Mesendoderm (in vitro differentiated cells): Measurements from ENCODE around the gene HOXC13.

Source experiments
- DNase-seq: peaks from one replicate; pipeline ENCODE4 v3.0.0; 2013
- H2AK5ac ChIP-seq: 2 replicates; pipeline ENCODE4 v1.6.1; 2013; ENCODE audit warnings: low read length, inconsistent platforms
- H2BK120ac ChIP-seq: 2 replicates; pipeline ENCODE4 v1.6.1; 2013; ENCODE audit warnings: low read depth, mild to moderate bottlenecking, low read length, moderate library complexity, mixed read lengths
- H2BK15ac ChIP-seq: replicated peaks from 2 replicates; pipeline ENCODE4 v1.6.1; 2013; ENCODE audit warnings: low read depth, mild to moderate bottlenecking, moderate library complexity
- H2BK5ac ChIP-seq: 2 replicates; pipeline ENCODE4 v1.6.1; 2013; ENCODE audit warnings: low read length, inconsistent platforms
- H3K18ac ChIP-seq: 2 replicates; pipeline ENCODE4 v1.6.1; 2013; ENCODE audit warnings: mild to moderate bottlenecking, low read length, mixed read lengths
- H3K23ac ChIP-seq: one replicate; pipeline ENCODE4 v1.6.1; 2013; ENCODE audit warnings: low read length
- H3K27ac ChIP-seq: 2 replicates; pipeline ENCODE4 v1.5.1; 2013; ENCODE audit warnings: low read depth, mild to moderate bottlenecking, inconsistent platforms, low read length, moderate library complexity
- H3K27me3 ChIP-seq: 2 replicates; pipeline ENCODE4 v1.6.1; 2013; ENCODE audit warnings: low read length, control low read depth, mild to moderate bottlenecking, inconsistent platforms; ENCODE audit not compliant: insufficient read depth, poor library complexity
- H3K36me3 ChIP-seq: 2 replicates; pipeline ENCODE4 v1.6.1; 2013; ENCODE audit warnings: low read length, inconsistent platforms; ENCODE audit not compliant: control insufficient read depth, insufficient read depth
- H3K4ac ChIP-seq: one replicate; pipeline ENCODE4 v1.6.1; 2013; ENCODE audit warnings: low read depth, mild to moderate bottlenecking, low read length, moderate library complexity
- H3K4me1 ChIP-seq: 2 replicates; pipeline ENCODE4 v1.6.1; 2013; ENCODE audit warnings: low read depth, low read length, inconsistent platforms; ENCODE audit not compliant: control insufficient read depth
- H3K4me2 ChIP-seq: 2 replicates; pipeline ENCODE4 v1.6.1; 2013; ENCODE audit warnings: low read length
- H3K4me3 ChIP-seq: 2 replicates; pipeline ENCODE4 v1.5.1; 2013; ENCODE audit warnings: mild to moderate bottlenecking, low read length
- H3K56ac ChIP-seq: one replicate; pipeline ENCODE4 v1.6.1; 2013; ENCODE audit warnings: low read length
- H3K79me1 ChIP-seq: 2 replicates; pipeline ENCODE4 v1.6.1; 2013; ENCODE audit warnings: low read length, inconsistent platforms
- H3K79me2 ChIP-seq: 2 replicates; pipeline ENCODE4 v1.6.1; 2013; ENCODE audit warnings: mild to moderate bottlenecking, low read length; ENCODE audit not compliant: control insufficient read depth, insufficient read depth
- H3K9ac ChIP-seq: 2 replicates; pipeline ENCODE4 v1.6.1; 2013; ENCODE audit warnings: low read length, inconsistent platforms
- H4K5ac ChIP-seq: one replicate; pipeline ENCODE4 v1.6.1; 2013; ENCODE audit warnings: low read length
- H4K8ac ChIP-seq: one replicate; pipeline ENCODE4 v1.6.1; 2013; ENCODE audit warnings: low read depth, mild to moderate bottlenecking, control low read depth, low read length, moderate library complexity
- WGBS: extraction: QIAGEN DNeasy Blood & Tissue Kit; methylation state at CpG from one replicate; pipeline ENCODE4 v1.1.7; 2013; ENCODE audit warnings: low lambda C conversion rate, missing lambda C conversion rate; ENCODE audit not compliant: insufficient coverage; ENCODE audit errors: extremely low coverage; 5-methylcytosine and 5-hydroxymethylcytosine counted together

HOXC13 gene

DNA sequence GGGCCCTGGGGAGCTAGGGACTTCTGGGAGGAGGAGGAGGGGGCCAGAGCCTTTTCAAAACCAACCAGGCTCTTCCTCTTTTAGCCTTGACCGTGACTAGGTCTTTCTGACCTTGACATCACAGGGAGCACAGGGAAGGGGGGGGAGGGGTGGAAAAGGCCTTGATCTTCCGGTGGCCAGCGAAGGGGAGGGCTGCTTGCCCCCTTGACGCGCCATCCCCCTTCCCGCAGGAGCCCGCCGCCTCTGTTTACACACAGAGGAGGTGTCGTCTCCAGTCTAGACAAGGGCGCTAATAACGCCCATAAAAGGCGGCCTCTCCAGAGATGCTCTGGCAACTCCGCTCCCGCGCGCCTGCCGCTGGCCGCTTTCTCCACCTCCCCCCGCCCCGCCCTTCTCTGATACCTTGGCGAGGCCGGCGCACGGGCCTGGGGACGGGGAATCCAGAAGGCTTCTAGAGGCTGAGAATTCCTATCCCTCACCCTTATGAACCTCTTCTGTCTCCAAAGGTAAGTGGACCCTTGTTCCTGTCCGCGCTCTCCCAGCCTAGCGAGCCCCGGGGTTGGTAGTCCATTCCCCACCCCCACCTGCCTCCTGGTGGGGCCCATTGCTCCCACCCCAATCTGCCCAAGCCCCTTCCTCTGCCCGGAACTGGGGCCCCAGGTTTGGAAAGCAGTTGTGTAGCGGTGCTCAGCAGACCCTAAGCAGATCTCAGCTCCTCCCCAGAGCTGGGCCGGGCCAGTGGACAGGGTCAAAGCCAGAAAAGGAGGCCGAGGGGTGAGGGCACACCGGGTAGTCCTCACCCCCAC, 11.2 kb downstream of the HOXC13 start:
- no peak overlapping the region for H3K4ac ChIP-seq
- no peak overlapping the region for H4K8ac ChIP-seq
- no CpG with 5 or more reads among the region's 34 CpGs for WGBS
- H3K56ac ChIP-seq: no peak overlapping the region
- H2AK5ac ChIP-seq: no peak overlapping the region
- no peaks in the 10 kb centered on the region for H3K79me1 ChIP-seq
- no peaks in the 10 kb centered on the region for H3K36me3 ChIP-seq
- no peak overlapping the region for H3K4me2 ChIP-seq
- no peak overlapping the region for H4K5ac ChIP-seq
- peaks cover 94% of the 10 kb centered on the region for H3K27me3 ChIP-seq
- H2BK120ac ChIP-seq: no peak overlapping the region
- DNase-seq: peak; percentile 46
- no peak overlapping the region for H3K9ac ChIP-seq
- H3K23ac ChIP-seq: no peak overlapping the region
- H3K18ac ChIP-seq: no peak overlapping the region
- H2BK5ac ChIP-seq: no peak overlapping the region
- no peak overlapping the region for H2BK15ac ChIP-seq
- no peaks in the 10 kb centered on the region for H3K79me2 ChIP-seq
- no peak overlapping the region for H3K27ac ChIP-seq
- no peak overlapping the region for H3K4me3 ChIP-seq
- no peaks in the 10 kb centered on the region for H3K4me1 ChIP-seq

DNA sequence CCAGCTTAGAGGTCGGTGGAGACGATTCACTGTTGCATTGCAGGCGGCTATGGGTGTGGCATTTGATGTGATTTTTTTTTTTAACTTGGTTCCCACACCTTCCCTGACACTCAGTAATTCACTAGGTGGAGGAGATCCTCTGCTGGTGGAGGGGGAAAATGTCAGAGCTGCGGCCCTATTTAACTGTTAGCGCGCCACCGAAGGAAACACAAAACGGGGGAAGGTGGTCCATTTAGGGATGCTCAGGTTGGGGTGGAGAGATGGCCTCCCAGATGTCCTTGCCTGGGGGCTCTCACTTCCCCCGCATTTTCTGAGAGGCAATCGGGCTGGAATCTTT, 11.8 kb downstream of the HOXC13 start:
- Histone ChIP-seq H3K4me2 (no peak overlapping the region), H3K27me3 (peaks cover 94% of the 10 kb centered on the region), H3K4me3 (no peak overlapping the region), H4K5ac (no peak overlapping the region), H2BK120ac (no peak overlapping the region), H4K8ac (no peak overlapping the region), H3K56ac (no peak overlapping the region), H3K36me3 (no peaks in the 10 kb centered on the region), H3K79me1 (no peaks in the 10 kb centered on the region), H3K4ac (no peak overlapping the region), H2BK5ac (no peak overlapping the region), H3K9ac (no peak overlapping the region), H3K18ac (no peak overlapping the region), H3K27ac (no peak overlapping the region), H3K79me2 (no peaks in the 10 kb centered on the region), H3K4me1 (no peaks in the 10 kb centered on the region), H2AK5ac (no peak overlapping the region), H3K23ac (no peak overlapping the region), H2BK15ac (no peak overlapping the region)
- DNase-seq: no peak
- WGBS: no CpG with 5 or more reads among the region's 10 CpGs

DNA sequence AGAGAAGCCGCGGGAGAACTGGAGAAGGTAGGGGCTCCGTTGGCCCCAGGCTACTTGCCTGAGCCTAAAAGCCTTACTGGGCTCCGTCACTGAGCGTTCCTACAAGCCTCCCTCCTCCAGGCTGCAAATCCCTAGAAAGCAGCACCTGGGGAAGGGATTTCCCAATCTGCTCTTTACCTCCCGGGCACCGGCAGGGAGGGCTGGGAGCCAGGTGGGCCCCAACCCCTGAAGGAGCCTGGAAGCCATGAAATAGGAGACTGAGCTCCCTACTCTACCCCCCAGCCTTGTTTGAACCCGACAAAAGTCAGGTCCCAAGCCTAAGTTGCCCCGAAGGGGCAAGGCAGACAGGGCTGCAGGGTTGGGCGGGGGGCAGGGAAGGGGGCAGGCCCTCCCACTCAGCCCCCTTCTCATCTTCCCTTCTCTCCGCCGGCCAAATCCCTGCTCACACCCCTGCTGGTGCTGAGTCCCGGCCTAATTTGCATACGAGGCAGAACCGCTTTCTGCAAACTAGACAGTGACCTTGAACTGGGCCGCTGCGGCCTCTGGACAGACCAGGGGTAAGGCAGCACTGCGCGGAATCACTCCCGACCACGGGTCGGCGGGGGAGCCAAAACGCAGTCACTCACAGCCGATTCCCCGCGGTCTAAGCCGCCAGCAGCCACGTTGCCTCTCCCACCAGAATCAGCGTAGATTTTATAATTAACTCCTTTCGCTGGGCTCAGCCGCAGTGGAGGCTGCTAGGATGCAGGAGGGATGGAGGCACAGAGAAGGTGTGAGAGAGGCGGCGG, 12.4 kb downstream of the HOXC13 start:
- Histone ChIP-seq H2BK15ac (no peak overlapping the region), H2BK120ac (no peak overlapping the region), H3K23ac (peak overlapping the region; percentile 45), H3K79me1 (no peaks in the 10 kb centered on the region), H4K5ac (no peak overlapping the region), H3K56ac (no peak overlapping the region), H3K18ac (no peak overlapping the region), H2AK5ac (no peak overlapping the region), H3K4ac (no peak overlapping the region), H2BK5ac (no peak overlapping the region), H3K4me1 (no peaks in the 10 kb centered on the region), H3K4me2 (no peak overlapping the region), H3K36me3 (no peaks in the 10 kb centered on the region), H4K8ac (no peak overlapping the region), H3K9ac (no peak overlapping the region), H3K79me2 (no peaks in the 10 kb centered on the region), H3K27me3 (peaks cover 94% of the 10 kb centered on the region), H3K4me3 (no peak overlapping the region), H3K27ac (no peak overlapping the region)
- WGBS: no CpG with 5 or more reads among the region's 34 CpGs
- DNase-seq: no peak

DNA sequence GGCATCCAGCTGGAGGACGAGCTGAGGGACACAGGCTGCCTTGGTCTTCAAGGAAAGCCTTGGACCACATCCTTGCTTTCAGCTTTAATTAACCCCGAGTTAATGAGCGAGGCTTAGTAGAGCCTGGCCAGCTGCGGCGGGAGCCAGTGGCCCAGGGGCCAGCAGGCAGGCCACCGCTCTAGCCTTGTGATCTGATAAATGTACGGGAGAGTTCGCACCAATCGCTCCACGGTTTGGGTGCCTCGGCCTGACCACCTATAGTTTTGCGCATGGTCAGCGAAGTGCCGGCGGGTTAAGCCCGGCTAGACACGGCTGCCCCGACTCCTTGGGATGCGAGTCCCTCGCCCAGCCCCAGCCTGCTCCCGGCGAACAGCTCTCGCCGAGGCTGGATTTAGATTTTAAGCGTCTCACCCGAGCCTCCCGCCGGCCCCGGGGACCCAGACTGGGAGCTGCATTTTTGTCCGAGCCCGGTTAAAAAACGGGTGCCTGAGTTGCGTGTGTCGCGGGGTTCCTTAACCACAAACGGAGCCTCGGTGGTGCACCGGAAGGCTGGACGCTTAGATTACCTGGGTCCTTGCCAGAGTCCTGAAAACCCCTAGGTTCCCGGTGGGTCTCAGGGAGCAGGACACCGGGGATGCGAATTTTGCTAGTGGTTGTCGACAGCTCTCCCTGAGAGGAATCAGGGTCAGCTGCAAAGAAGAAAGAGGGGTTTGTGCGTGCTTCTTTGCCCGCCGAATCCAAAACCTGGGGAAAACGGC, 13.1 kb downstream of the HOXC13 start:
- no peak overlapping the region for H3K18ac ChIP-seq
- no peak overlapping the region for H3K56ac ChIP-seq
- H3K4me2 ChIP-seq: no peak overlapping the region
- no peak overlapping the region for H2BK120ac ChIP-seq
- peaks cover 95% of the 10 kb centered on the region for H3K27me3 ChIP-seq
- no peak overlapping the region for H4K8ac ChIP-seq
- H3K4ac ChIP-seq: no peak overlapping the region
- no peak overlapping the region for H3K9ac ChIP-seq
- no peaks in the 10 kb centered on the region for H3K79me1 ChIP-seq
- H4K5ac ChIP-seq: no peak overlapping the region
- no peaks in the 10 kb centered on the region for H3K79me2 ChIP-seq
- H3K4me3 ChIP-seq: no peak overlapping the region
- H3K4me1 ChIP-seq: no peaks in the 10 kb centered on the region
- no peak for DNase-seq
- no peak overlapping the region for H2BK5ac ChIP-seq
- no peak overlapping the region for H3K23ac ChIP-seq
- WGBS: no CpG with 5 or more reads among the region's 47 CpGs
- no peak overlapping the region for H2BK15ac ChIP-seq
- H3K36me3 ChIP-seq: no peaks in the 10 kb centered on the region
- H3K27ac ChIP-seq: no peak overlapping the region
- no peak overlapping the region for H2AK5ac ChIP-seq

DNA sequence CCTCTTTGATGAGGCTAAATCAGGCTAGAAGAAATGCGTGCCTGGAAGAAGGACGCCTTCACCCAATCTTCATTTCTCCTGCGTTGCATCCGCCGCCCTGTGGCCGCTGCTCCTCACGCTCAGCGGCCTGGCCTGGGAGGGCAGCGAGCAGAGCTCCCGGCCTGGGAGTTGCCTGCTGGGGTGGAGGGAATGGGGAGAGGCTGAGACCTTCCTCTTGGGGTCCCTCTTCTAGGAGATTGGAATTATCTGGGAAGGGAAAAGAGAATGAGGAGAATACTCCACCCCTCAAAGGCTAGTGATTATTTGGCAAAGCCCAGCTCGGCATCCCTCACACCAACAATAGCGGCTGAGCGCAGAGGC, 13.7 kb downstream of the HOXC13 start:
- Histone ChIP-seq H3K4ac (no peak overlapping the region), H3K4me3 (no peak overlapping the region), H3K18ac (no peak overlapping the region), H3K79me2 (no peaks in the 10 kb centered on the region), H4K5ac (no peak overlapping the region), H3K27ac (no peak overlapping the region), H3K23ac (no peak overlapping the region), H3K4me2 (no peak overlapping the region), H2BK15ac (no peak overlapping the region), H4K8ac (no peak overlapping the region), H2AK5ac (no peak overlapping the region), H3K4me1 (no peaks in the 10 kb centered on the region), H2BK120ac (no peak overlapping the region), H3K79me1 (no peaks in the 10 kb centered on the region), H3K56ac (no peak overlapping the region), H2BK5ac (no peak overlapping the region), H3K27me3 (peaks cover 97% of the 10 kb centered on the region), H3K36me3 (no peaks in the 10 kb centered on the region), H3K9ac (no peak overlapping the region)
- DNase-seq: peak; percentile 56
- no CpG with 5 or more reads among the region's 13 CpGs for WGBS
